AG10803 (cell line): Measurements from ENCODE around the gene RSL1D1.
A peak's percentile ranks its signal among the peaks of the same experiment; 100 is the strongest.

Experiments used
- DNase-seq: peaks from one replicate; pipeline ENCODE4 v3.0.0; 2010; ENCODE audit warnings: low read depth
- H3K4me3 ChIP-seq: 2 replicates; pipeline ENCODE4 v1.5.1; 2011; ENCODE audit warnings: mild to moderate bottlenecking, low read length, control low read depth
- CTCF ChIP-seq: conservative IDR thresholded peaks from 2 replicates; pipeline ENCODE4 v1.5.1; 2011; ENCODE audit warnings: mild to moderate bottlenecking, low read length, control low read depth, inconsistent platforms

Gene RSL1D1

GRCh38 chr16:11844499-11844898, 6.8 kb downstream of the RSL1D1 start:
- DNase-seq: no peak
- no peak overlapping the region for H3K4me3 ChIP-seq
- no peak for TF ChIP-seq CTCF

GRCh38 chr16:11843861-11844260, 7.5 kb downstream of the RSL1D1 start:
- no peak overlapping the region for H3K4me3 ChIP-seq
- TF ChIP-seq CTCF: no peak

GRCh38 chr16:11843206-11843605, 8.1 kb downstream of the RSL1D1 start:
- TF ChIP-seq CTCF: no peak
- no peak overlapping the region for H3K4me3 ChIP-seq
- no peak for DNase-seq

More at GRCh38 chr16:11843861-11844260, 7.5 kb downstream of the RSL1D1 start:
- no peak for DNase-seq

GRCh38 chr16:11841026-11841425, 10.3 kb downstream of the RSL1D1 start:
- no peak overlapping the region for H3K4me3 ChIP-seq
- no peak for DNase-seq
- no peak for TF ChIP-seq CTCF

GRCh38 chr16:11836650-11837244, 14.6 kb downstream of the RSL1D1 start:
- TF ChIP-seq CTCF: no peak
- peak; percentile 77 for DNase-seq
- no peak overlapping the region for H3K4me3 ChIP-seq

- no peak for TF ChIP-seq CTCF
- H3K4me3 ChIP-seq: no peak overlapping the region
- peak; percentile 70 for DNase-seq
Observed at GRCh38 chr16:11835891-11836649, 15.3 kb downstream of the RSL1D1 start.

- no peak for DNase-seq
- H3K4me3 ChIP-seq: no peak overlapping the region
- no peak for TF ChIP-seq CTCF
Observed at GRCh38 chr16:11835309-11835708, 16.0 kb downstream of the RSL1D1 start.
